Smooth muscle cell (in vitro differentiated cells): ENCODE data around the gene FOXA3. TPM values are rescaled to one million over a fixed set of nuclear protein-coding genes. Genes with fewer than 3 reads are reported as not detected.

Experiments
- DNase-seq: peaks from one replicate; lab custom pipeline; 2025; ENCODE audit not compliant: unreplicated experiment; lab: John Stamatoyannopoulos, UW
- H2AFZ ChIP-seq: fragments of 200-600 bp; sonication (generic); 2 replicates; pipeline ENCODE4 v1.6.0; 2016; ENCODE audit warnings: antibody characterized with exemption, low read depth, mild to moderate bottlenecking
- H3F3A ChIP-seq: fragments of 200-600 bp; sonication (generic); 2 replicates; pipeline ENCODE4 v1.6.0; 2017; ENCODE audit warnings: antibody characterized with exemption, low read depth
- H3K27ac ChIP-seq: fragments of 200-600 bp; sonication (generic); 2 replicates; pipeline ENCODE4 v1.5.1; 2016; ENCODE audit warnings: low read depth, mild to moderate bottlenecking
- H3K27me3 ChIP-seq: fragments of 200-600 bp; sonication (generic); 2 replicates; pipeline ENCODE4 v1.6.1; 2016; ENCODE audit warnings: low read depth, mild to moderate bottlenecking
- H3K36me3 ChIP-seq: fragments of 200-600 bp; sonication (generic); 2 replicates; pipeline ENCODE4 v1.5.1; 2016; ENCODE audit warnings: low read depth
- H3K4me1 ChIP-seq: fragments of 200-600 bp; sonication (generic); 2 replicates; pipeline ENCODE4 v1.5.1; 2016; ENCODE audit warnings: low read depth
- H3K4me2 ChIP-seq: fragments of 200-600 bp; sonication (generic); 2 replicates; pipeline ENCODE4 v1.6.0; 2016; ENCODE audit warnings: mild to moderate bottlenecking
- H3K4me3 ChIP-seq: fragments of 200-600 bp; sonication (generic); 2 replicates; pipeline ENCODE4 v1.5.1; 2016; ENCODE audit warnings: mild to moderate bottlenecking
- H3K79me2 ChIP-seq: fragments of 200-600 bp; sonication (generic); 2 replicates; pipeline ENCODE4 v1.6.0; 2016; ENCODE audit warnings: low read depth, mild to moderate bottlenecking
- H3K9ac ChIP-seq: fragments of 200-600 bp; sonication (generic); 2 replicates; pipeline ENCODE4 v1.6.0; 2016; ENCODE audit warnings: low read depth
- H3K9me3 ChIP-seq: fragments of 200-600 bp; sonication (generic); replicated peaks from 2 replicates; pipeline ENCODE4 v1.5.1; 2016; ENCODE audit warnings: low read depth
- H4K20me1 ChIP-seq: fragments of 200-600 bp; sonication (generic); 2 replicates; pipeline ENCODE4 v1.6.0; 2016; ENCODE audit warnings: low read depth
- CTCF ChIP-seq: fragments of 200-600 bp; sonication (generic); IDR thresholded peaks from 2 replicates; pipeline ENCODE4 v1.5.1; 2017; ENCODE audit warnings: borderline replicate concordance, mild to moderate bottlenecking, antibody characterized with exemption; ENCODE audit not compliant: insufficient read depth, poor library complexity, severe bottlenecking
- WGBS: methylation state at CpG from one replicate; pipeline ENCODE4 v1.1.7; 2016; ENCODE audit warnings: low lambda C conversion rate; 5-methylcytosine and 5-hydroxymethylcytosine counted together
- polyA plus RNA-seq: library from polyadenylated mRNA; unstranded; fragments of >200 nt; fragmentation: Nextera tagmentation; extraction: Ambion mirVana; gene quantifications from 2 replicates; pipeline ENCODE4 v1.2.1, GENCODE V29; 2016
- total RNA-seq: library from RNA; depleted of rRNA; stranded (reverse); fragments of >200 nt; gene quantifications from 2 replicates; pipeline ENCODE4 v1.2.3, GENCODE V29; 2014

Gene FOXA3
- total and polyA plus RNA-seq, 2 experiments from 2014 or later = 0.50 to 0.76 TPM

- Histone ChIP-seq H2AFZ (no peak overlapping the region), H3K27me3 (no peaks in the 10 kb centered on the region), H4K20me1 (no peaks in the 10 kb centered on the region), H3K79me2 (no peaks in the 10 kb centered on the region), H3F3A (no peaks in the 10 kb centered on the region), H3K9ac (no peak overlapping the region), H3K27ac (no peak overlapping the region), H3K4me1 (peaks cover 13% of the 10 kb centered on the region), H3K9me3 (no peaks in the 10 kb centered on the region), H3K4me2 (no peak overlapping the region), H3K36me3 (no peaks in the 10 kb centered on the region), H3K4me3 (no peak overlapping the region)
- TF ChIP-seq CTCF = no peak
- 89% methylated on average over 6 of the region's 6 CpGs for WGBS
- no peak for DNase-seq
These were observed 44.4 kb upstream of the FOXA3 start for GRCh38 chr19:45819769-45820168.

GRCh38 chr19:45820413-45821102, 43.6 kb upstream of the FOXA3 start:
- Histone ChIP-seq H3F3A (no peaks in the 10 kb centered on the region), H3K9me3 (no peaks in the 10 kb centered on the region), H3K4me1 (peaks cover 5% of the 10 kb centered on the region), H3K4me2 (no peak overlapping the region), H3K27ac (no peak overlapping the region), H3K27me3 (no peaks in the 10 kb centered on the region), H4K20me1 (no peaks in the 10 kb centered on the region), H3K9ac (no peak overlapping the region), H3K79me2 (no peaks in the 10 kb centered on the region), H3K4me3 (no peak overlapping the region), H2AFZ (no peak overlapping the region), H3K36me3 (no peaks in the 10 kb centered on the region)
- DNase-seq = no peak
- WGBS = 90% methylated on average over 19 of the region's 20 CpGs
- TF ChIP-seq CTCF = no peak

GRCh38 chr19:45821103-45821521, 43.0 kb upstream of the FOXA3 start:
- no peak overlapping the region for H3K9ac ChIP-seq
- no peaks in the 10 kb centered on the region for H3K79me2 ChIP-seq
- H3K27ac ChIP-seq = no peak overlapping the region
- 98% methylated on average over 8 of the region's 8 CpGs for whole genome bisulfite sequencing
- H3F3A ChIP-seq = no peaks in the 10 kb centered on the region
- H3K9me3 ChIP-seq = no peaks in the 10 kb centered on the region
- no peaks in the 10 kb centered on the region for H3K36me3 ChIP-seq
- H3K4me1 ChIP-seq = no peaks in the 10 kb centered on the region
- no peaks in the 10 kb centered on the region for H4K20me1 ChIP-seq
- no peak for TF ChIP-seq CTCF
- no peak overlapping the region for H2AFZ ChIP-seq
- H3K4me2 ChIP-seq = no peak overlapping the region
- H3K4me3 ChIP-seq = no peak overlapping the region
- no peak for DNase-seq
- no peaks in the 10 kb centered on the region for H3K27me3 ChIP-seq

GRCh38 chr19:45821570-45821969, 42.6 kb upstream of the FOXA3 start:
- DNase-seq = no peak
- no peaks in the 10 kb centered on the region for H3F3A ChIP-seq
- no peaks in the 10 kb centered on the region for H3K9me3 ChIP-seq
- WGBS = 97% methylated on average over 10 of the region's 10 CpGs
- H3K27me3 ChIP-seq = no peaks in the 10 kb centered on the region
- no peak overlapping the region for H3K9ac ChIP-seq
- no peak overlapping the region for H3K4me2 ChIP-seq
- no peak for TF ChIP-seq CTCF
- no peak overlapping the region for H3K27ac ChIP-seq
- H3K4me3 ChIP-seq = no peak overlapping the region
- no peaks in the 10 kb centered on the region for H3K36me3 ChIP-seq
- no peaks in the 10 kb centered on the region for H3K4me1 ChIP-seq
- H2AFZ ChIP-seq = no peak overlapping the region
- H4K20me1 ChIP-seq = no peaks in the 10 kb centered on the region
- H3K79me2 ChIP-seq = no peaks in the 10 kb centered on the region
